MM.1S (cell line): ENCODE data around the gene UACA.

Experiments used
- DNase-seq: peaks from one replicate; pipeline ENCODE4 v3.0.0-alpha.2; 2015
- H2AFZ ChIP-seq: fragments of 300-600 bp; sonication (generic); 2 replicates; pipeline ENCODE4 v1.6.0; 2016; ENCODE audit warnings: antibody characterized with exemption, low read length
- H3F3A ChIP-seq: fragments of 300-600 bp; sonication (generic); 2 replicates; pipeline ENCODE4 v1.6.1; 2016; ENCODE audit warnings: mild to moderate bottlenecking, antibody characterized with exemption, low read length, moderate library complexity, mixed read lengths; ENCODE audit not compliant: insufficient read depth
- H3K27ac ChIP-seq: fragments of 300-600 bp; sonication (generic); 2 replicates; pipeline ENCODE4 v1.5.1; 2016; ENCODE audit warnings: mild to moderate bottlenecking, low read length
- H3K27me3 ChIP-seq: fragments of 300-600 bp; sonication (generic); replicated peaks from 2 replicates; pipeline ENCODE4 v1.6.0; 2016; ENCODE audit warnings: low read length; ENCODE audit not compliant: insufficient read depth
- H3K36me3 ChIP-seq: fragments of 300-600 bp; sonication (generic); replicated peaks from 2 replicates; pipeline ENCODE4 v1.6.1; 2016; ENCODE audit warnings: mild to moderate bottlenecking, low read length, mixed read lengths; ENCODE audit not compliant: insufficient read depth
- H3K4me1 ChIP-seq: fragments of 300-600 bp; sonication (generic); 2 replicates; pipeline ENCODE4 v1.6.1; 2016; ENCODE audit warnings: low read length, mixed read lengths
- H3K4me2 ChIP-seq: fragments of 300-600 bp; sonication (generic); 2 replicates; pipeline ENCODE4 v1.6.0; 2016; ENCODE audit warnings: low read depth, low read length
- H3K4me3 ChIP-seq: fragments of 300-600 bp; sonication (generic); 2 replicates; pipeline ENCODE4 v1.5.1; 2016; ENCODE audit warnings: low read length, mixed read lengths
- H3K79me2 ChIP-seq: fragments of 300-600 bp; sonication (generic); 2 replicates; pipeline ENCODE4 v1.6.1; 2016; ENCODE audit warnings: mixed run types, low read length, mixed read lengths
- H3K9ac ChIP-seq: fragments of 300-600 bp; sonication (generic); 2 replicates; pipeline ENCODE4 v1.6.1; 2016; ENCODE audit warnings: low read length, mixed read lengths
- H3K9me2 ChIP-seq: fragments of 300-600 bp; sonication (generic); replicated peaks from 2 replicates; pipeline ENCODE4 v1.6.1; 2016; ENCODE audit warnings: mild to moderate bottlenecking, low read length, mixed read lengths; ENCODE audit not compliant: insufficient read depth
- H3K9me3 ChIP-seq: fragments of 300-600 bp; sonication (generic); replicated peaks from 2 replicates; pipeline ENCODE4 v1.6.1; 2016; ENCODE audit warnings: mild to moderate bottlenecking, low read length, mixed read lengths; ENCODE audit not compliant: insufficient read depth
- H4K20me1 ChIP-seq: fragments of 300-600 bp; sonication (generic); 2 replicates; pipeline ENCODE4 v1.6.1; 2016; ENCODE audit warnings: mild to moderate bottlenecking, low read length, moderate library complexity, mixed read lengths; ENCODE audit not compliant: insufficient read depth
- EZH2 ChIP-seq: fragments of 300-600 bp; sonication (generic); optimal IDR thresholded peaks from 2 replicates; pipeline ENCODE3; 2017; ENCODE audit warnings: low read depth, mild to moderate bottlenecking, antibody characterized with exemption, low read length, mixed read lengths
- EZH2phosphoT487 ChIP-seq: fragments of 300-600 bp; sonication (generic); IDR thresholded peaks from 2 replicates; pipeline ENCODE4 v1.6.1; 2018; ENCODE audit warnings: antibody characterized with exemption, low read length
- TF ChIP-seq, protein P1 (sequence below): fragments of 300-600 bp; sonication (generic); IDR thresholded peaks from 2 replicates; pipeline ENCODE4 v1.5.1; 2016; ENCODE audit warnings: antibody characterized with exemption, low read length, mixed read lengths

UACA gene

DNA sequence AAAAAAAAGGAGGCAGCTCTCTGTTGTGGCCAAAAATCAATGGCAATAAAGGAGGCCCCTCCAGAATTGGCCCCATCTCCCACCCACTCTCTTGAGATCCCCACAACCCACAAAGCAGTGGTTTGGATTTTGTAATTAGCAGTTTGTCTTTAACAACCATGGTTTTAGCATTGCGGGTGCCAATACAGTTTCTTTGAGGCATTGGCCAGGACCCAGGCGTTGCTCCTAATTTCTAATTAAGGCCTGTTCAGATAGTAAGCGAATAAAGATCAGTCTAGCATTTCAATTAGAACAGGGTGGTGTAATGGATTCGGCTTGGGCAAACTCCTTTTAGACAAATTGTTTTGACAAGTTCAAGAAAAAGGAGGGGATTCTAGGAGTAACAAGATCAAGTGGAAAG lies 23.6 kb upstream of the UACA start:
- Histone ChIP-seq H3K27ac (no peak overlapping the region), H3K4me1 (no peaks in the 10 kb centered on the region), H3K9me3 (no peaks in the 10 kb centered on the region), H3K4me2 (no peak overlapping the region), H3F3A (no peaks in the 10 kb centered on the region), H3K9me2 (no peaks in the 10 kb centered on the region), H4K20me1 (no peaks in the 10 kb centered on the region), H3K79me2 (no peaks in the 10 kb centered on the region), H2AFZ (no peak overlapping the region), H3K4me3 (no peak overlapping the region), H3K36me3 (no peaks in the 10 kb centered on the region), H3K9ac (no peak overlapping the region), H3K27me3 (no peaks in the 10 kb centered on the region)
- DNase-seq = no peak
- TF ChIP-seq EZH2phosphoT487 = no peak
- no peak for TF ChIP-seq EZH2
- TF ChIP-seq, protein P1, sequence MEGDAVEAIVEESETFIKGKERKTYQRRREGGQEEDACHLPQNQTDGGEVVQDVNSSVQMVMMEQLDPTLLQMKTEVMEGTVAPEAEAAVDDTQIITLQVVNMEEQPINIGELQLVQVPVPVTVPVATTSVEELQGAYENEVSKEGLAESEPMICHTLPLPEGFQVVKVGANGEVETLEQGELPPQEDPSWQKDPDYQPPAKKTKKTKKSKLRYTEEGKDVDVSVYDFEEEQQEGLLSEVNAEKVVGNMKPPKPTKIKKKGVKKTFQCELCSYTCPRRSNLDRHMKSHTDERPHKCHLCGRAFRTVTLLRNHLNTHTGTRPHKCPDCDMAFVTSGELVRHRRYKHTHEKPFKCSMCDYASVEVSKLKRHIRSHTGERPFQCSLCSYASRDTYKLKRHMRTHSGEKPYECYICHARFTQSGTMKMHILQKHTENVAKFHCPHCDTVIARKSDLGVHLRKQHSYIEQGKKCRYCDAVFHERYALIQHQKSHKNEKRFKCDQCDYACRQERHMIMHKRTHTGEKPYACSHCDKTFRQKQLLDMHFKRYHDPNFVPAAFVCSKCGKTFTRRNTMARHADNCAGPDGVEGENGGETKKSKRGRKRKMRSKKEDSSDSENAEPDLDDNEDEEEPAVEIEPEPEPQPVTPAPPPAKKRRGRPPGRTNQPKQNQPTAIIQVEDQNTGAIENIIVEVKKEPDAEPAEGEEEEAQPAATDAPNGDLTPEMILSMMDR = no peak

DNA sequence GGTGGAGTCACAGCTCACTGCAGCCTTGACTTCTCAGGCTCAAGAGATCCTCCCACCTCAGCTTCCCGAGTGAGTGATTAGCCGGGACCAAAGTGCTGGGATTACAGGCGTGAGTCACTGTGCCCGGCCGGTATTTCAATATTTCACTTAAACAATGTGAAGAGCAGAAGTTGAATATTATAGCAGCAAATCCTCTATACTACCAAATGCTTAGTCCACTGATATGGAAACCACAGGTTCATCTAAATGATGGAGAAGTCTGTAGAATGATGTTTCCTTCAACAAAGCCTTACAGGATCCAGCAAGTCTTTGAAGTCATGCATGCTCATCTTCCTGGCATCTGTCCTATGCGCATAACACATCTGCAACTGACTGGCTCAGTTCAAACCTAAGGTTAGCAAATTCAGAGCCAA lies 20.3 kb upstream of the UACA start:
- Histone ChIP-seq H3K9me2 (no peaks in the 10 kb centered on the region), H3K4me2 (no peak overlapping the region), H3F3A (no peaks in the 10 kb centered on the region), H3K79me2 (no peaks in the 10 kb centered on the region), H3K9me3 (no peaks in the 10 kb centered on the region), H3K27me3 (no peaks in the 10 kb centered on the region), H3K27ac (no peak overlapping the region), H3K4me1 (no peaks in the 10 kb centered on the region), H3K4me3 (no peak overlapping the region), H4K20me1 (no peaks in the 10 kb centered on the region), H3K36me3 (no peaks in the 10 kb centered on the region), H3K9ac (no peak overlapping the region), H2AFZ (no peak overlapping the region)
- DNase-seq = no peak
- no peak for TF ChIP-seq EZH2
- TF ChIP-seq, protein P1 = no peak
- no peak for TF ChIP-seq EZH2phosphoT487

DNA sequence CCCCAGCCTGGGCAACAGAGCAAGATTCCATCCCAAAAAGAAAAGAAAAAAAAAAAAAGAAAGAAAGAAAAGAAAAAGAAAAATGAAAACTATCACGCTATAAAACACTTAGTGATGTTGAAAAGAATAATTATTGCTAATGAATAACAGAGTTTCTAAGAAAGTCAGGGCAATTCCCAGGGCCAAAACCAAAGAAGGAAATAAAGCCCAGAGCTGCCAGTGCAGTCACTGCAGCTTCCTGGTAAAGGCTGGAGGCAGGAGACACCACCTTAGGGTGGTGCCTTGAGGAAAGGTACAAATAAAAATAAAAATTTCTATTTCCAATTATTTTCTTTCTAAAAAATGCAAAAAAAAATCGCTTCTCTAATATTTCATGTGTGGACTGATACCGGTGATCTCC lies 19.7 kb upstream of the UACA start:
- TF ChIP-seq, protein P1 = no peak
- TF ChIP-seq EZH2phosphoT487 (no peak), EZH2 (no peak)
- Histone ChIP-seq H3K79me2 (no peaks in the 10 kb centered on the region), H3K9ac (no peak overlapping the region), H3K9me2 (no peaks in the 10 kb centered on the region), H3K4me1 (no peaks in the 10 kb centered on the region), H2AFZ (no peak overlapping the region), H3K9me3 (no peaks in the 10 kb centered on the region), H3K27ac (no peak overlapping the region), H3K4me3 (no peak overlapping the region), H3K27me3 (no peaks in the 10 kb centered on the region), H3K4me2 (no peak overlapping the region), H4K20me1 (no peaks in the 10 kb centered on the region), H3F3A (no peaks in the 10 kb centered on the region), H3K36me3 (no peaks in the 10 kb centered on the region)
- DNase-seq = no peak
